Gastrocnemius medialis (tissue), 4 donors: ENCODE measurements around the gene VPS18.

Experiments used
- CTCF ChIP-seq, 5 experiments: fragments of 450-650 bp in 3 of 5; fragments of 200-600 bp in 2 of 5; sonication (generic) in 2 of 5; IDR thresholded peaks in 4 of 5; conservative IDR thresholded peaks in 1 of 5; 1 replicate in 4 of 5; 2 replicates in 1 of 5; pipeline ENCODE4 v1.5.1; 2016 to 2019; ENCODE audit warnings: antibody characterized with exemption in 5 of 5, mild to moderate bottlenecking in 3 of 5, moderate library complexity in 3 of 5
- POLR2A ChIP-seq, 2 donors: fragments of 450-650 bp; IDR thresholded peaks; one replicate each; pipeline ENCODE4 v1.6.1; 2017; ENCODE audit warnings: antibody characterized with exemption in 2 of 2, mild to moderate bottlenecking in 2 of 2, moderate library complexity in 2 of 2

- TF ChIP-seq CTCF (IDR thresholded peaks at IDR 0.05 in 4 of 5, conservative IDR thresholded peaks at IDR 0.05 in 1 of 5), result no peak
- no peak for TF ChIP-seq POLR2A (IDR thresholded peaks at IDR 0.05)
These were observed 43.6 kb upstream of the VPS18 start for GRCh38 chr15:40850576-40851112.
